GM12878 (cell line): ENCODE results near the gene CST8. TPM values are rescaled to one million over a fixed set of nuclear protein-coding genes. Genes with fewer than 3 reads are reported as not detected.

Source experiments
- ATAC-seq: fragments of 200-7000 bp; cut with Tn5 transposase; 3 replicates; pipeline ENCODE4 v1.9.1; 2020; ENCODE audit warnings: mild to moderate bottlenecking, moderate library complexity
- BruUV-seq: library from RNA; stranded (reverse); fragments of 400-500 nt; replicated peaks from 2 replicates; lab custom pipeline; 2021; lab: Mats Ljungman, UMichigan
- CTCF ChIA-PET: fragments of 300-600 bp; sonication (Branson Sonifier 250); formaldehyde crosslinking; extraction: SDS; loops from one replicate; lab custom pipeline; 2021; ENCODE audit warnings: inconsistent platforms; lab: Yijun Ruan, JAX
- POLR2A ChIA-PET: fragments of 350-600 bp; formaldehyde crosslinking; extraction: SDS; loops from one replicate; lab custom pipeline; 2021; ENCODE audit warnings: inconsistent platforms; lab: Charles Lee
- RAD21 ChIA-PET: fragments of 300-600 bp; sonication (Branson Sonifier 250); formaldehyde crosslinking; loops from one replicate; lab custom pipeline; 2023; ENCODE audit warnings: antibody characterized with exemption; ENCODE audit not compliant: unreplicated experiment; lab: Charles Lee
- SMC1A ChIA-PET: fragments of 300-600 bp; sonication (Branson Sonifier 250); formaldehyde crosslinking; loops from one replicate; lab custom pipeline; 2023; ENCODE audit not compliant: unreplicated experiment, uncharacterized antibody; lab: Charles Lee
- DNase-seq: peaks from one replicate; pipeline ENCODE4 v3.0.0-alpha.2; 2011; ENCODE audit warnings: low read depth, low spot score
- FAIRE-seq: peaks from 3 replicates; lab custom pipeline; 2011; peaks lifted over from hg19 to GRCh38; lab: Jason Lieb, UNC
- H2AFZ ChIP-seq: 2 replicates; pipeline ENCODE4 v1.6.0; 2011; ENCODE audit warnings: low read depth, low read length, control low read depth; ENCODE audit not compliant: control insufficient read depth
- H3K27ac ChIP-seq: 2 replicates; pipeline ENCODE4 v1.5.1; 2011; ENCODE audit warnings: control low read depth; ENCODE audit not compliant: control insufficient read depth, insufficient read depth
- H3K27me3 ChIP-seq, 2 experiments: replicated peaks in 1 of 2; 2 replicates each; pipeline versions ENCODE4 v1.6.0 to v1.6.1; 2011; ENCODE audit warnings: low read length in 1 of 2; ENCODE audit not compliant: control insufficient read depth in 2 of 2, insufficient read depth in 2 of 2
- H3K36me3 ChIP-seq, 2 experiments: 2 replicates each; pipeline ENCODE4 v1.5.1; 2011; ENCODE audit warnings: low read length in 1 of 2; ENCODE audit not compliant: control insufficient read depth in 2 of 2, insufficient read depth in 2 of 2
- H3K4me1 ChIP-seq: 2 replicates; pipeline ENCODE4 v1.6.1; 2011; ENCODE audit warnings: mild to moderate bottlenecking, low read length, moderate library complexity, mixed read lengths; ENCODE audit not compliant: control insufficient read depth, insufficient read depth
- H3K4me2 ChIP-seq: 2 replicates; pipeline ENCODE4 v1.6.0; 2011; ENCODE audit warnings: control low read depth; ENCODE audit not compliant: control insufficient read depth, insufficient read depth
- H3K4me3 ChIP-seq: fragments of 200-600 bp; sonication (generic); 2 replicates; pipeline ENCODE4 v1.5.1; 2016
- H3K79me2 ChIP-seq: 2 replicates; pipeline ENCODE4 v1.6.0; 2011; ENCODE audit warnings: low read length; ENCODE audit not compliant: control insufficient read depth, insufficient read depth
- H3K9ac ChIP-seq: 2 replicates; pipeline ENCODE4 v1.8.0; 2011; ENCODE audit warnings: low read length, control low read depth, mixed read lengths; ENCODE audit not compliant: control insufficient read depth, insufficient read depth
- H3K9me3 ChIP-seq: replicated peaks from 3 replicates; pipeline ENCODE4 v1.5.1; 2011; ENCODE audit warnings: mild to moderate bottlenecking, low read length; ENCODE audit not compliant: control insufficient read depth, insufficient read depth
- H4K20me1 ChIP-seq: 2 replicates; pipeline ENCODE4 v1.6.0; 2011; ENCODE audit not compliant: control insufficient read depth, insufficient read depth
- ASH2L ChIP-seq: fragments of 300-600, 200-600 bp; sonication (generic); IDR thresholded peaks from 2 replicates; pipeline ENCODE4 v1.6.1; 2017; ENCODE audit warnings: low read depth, mild to moderate bottlenecking, borderline replicate concordance
- ATF2 ChIP-seq: IDR thresholded peaks from 2 replicates; pipeline ENCODE4 v1.6.1; 2012; ENCODE audit warnings: low read length, inconsistent platforms
- EZH2 ChIP-seq: IDR thresholded peaks from 2 replicates; pipeline ENCODE4 v1.6.1; 2012; ENCODE audit warnings: low read depth, mild to moderate bottlenecking, control low read depth, inconsistent platforms, low read length, borderline replicate concordance; ENCODE audit not compliant: control insufficient read depth
- MLLT1 ChIP-seq: fragments of 450-650 bp; IDR thresholded peaks from 2 replicates; pipeline ENCODE4 v1.6.1; 2016; ENCODE audit warnings: mild to moderate bottlenecking
- NRF1 ChIP-seq: conservative IDR thresholded peaks from 2 replicates; pipeline ENCODE4 v1.6.1; 2011; ENCODE audit warnings: mild to moderate bottlenecking, low read depth, low read length, improper control_type of control experiment
- REST ChIP-seq: IDR thresholded peaks from 2 replicates; pipeline ENCODE4 v1.6.1; 2012; ENCODE audit warnings: mild to moderate bottlenecking, low read depth, low read length
- SKIL ChIP-seq: fragments of 450-650 bp; IDR thresholded peaks from 2 replicates; pipeline ENCODE4 v1.6.1; 2017; ENCODE audit warnings: mild to moderate bottlenecking, low read depth, inconsistent platforms; ENCODE audit not compliant: poor library complexity, severe bottlenecking
- SMARCA5 ChIP-seq: fragments of 450-650 bp; IDR thresholded peaks from 2 replicates; pipeline ENCODE4 v1.6.1; 2017; ENCODE audit warnings: mild to moderate bottlenecking
- SMC3 ChIP-seq: IDR thresholded peaks from 2 replicates; pipeline ENCODE4 v1.6.1; 2011; ENCODE audit warnings: low read length, improper control_type of control experiment, borderline replicate concordance
- ZBTB11 ChIP-seq: fragments of 450-650 bp; formaldehyde crosslinking; IDR thresholded peaks from 2 replicates; pipeline ENCODE4 v1.5.0; 2022; ENCODE audit warnings: mild to moderate bottlenecking, missing genetic modification characterization
- ZNF24 ChIP-seq: fragments of 450-650 bp; IDR thresholded peaks from 2 replicates; pipeline ENCODE4 v1.6.1; 2017; ENCODE audit warnings: antibody characterized with exemption, mild to moderate bottlenecking
- WGBS: methylation state at CpG from one replicate; pipeline ENCODE4 v1.1.6; 2016; ENCODE audit warnings: low lambda C conversion rate; ENCODE audit not compliant: insufficient replicate concordance, insufficient coverage; ENCODE audit errors: missing lambda C conversion rate; 5-methylcytosine and 5-hydroxymethylcytosine counted together
- in situ Hi-C: fragments of 300-500 bp; cut with MboI; formaldehyde crosslinking; loops from 9 replicates; pipeline ENCODE4 v1.14.3; 2018; ENCODE audit warnings: mixed read lengths
- intact Hi-C: fragments of 100-400 bp; cut with micrococcal nuclease; formaldehyde crosslinking; loops from one replicate; pipeline ENCODE4 v1.14.2; 2022; ENCODE audit not compliant: unreplicated experiment
- polyA plus RNA-seq, 11 experiments: library from polyadenylated mRNA; depleted of rRNA in 4 of 11; unstranded in 6 of 11; stranded (reverse) in 5 of 11; fragments of >200 nt; fragmentation: Nextera tagmentation in 4 of 11; fragmentation: Illumina TruSeq in 1 of 11; extraction: Ambion mirVana in 4 of 11; extraction: Trizol in 1 of 11; gene quantifications; 1 replicate in 1 of 11; 2 replicates in 10 of 11; pipeline versions ENCODE4 v1.2.1 to v1.2.3, GENCODE V29; 2011 to 2016; ENCODE audit warnings: inconsistent platforms in 2 of 11, missing spikeins in 2 of 11, low read depth in 1 of 11
- total RNA-seq, 4 experiments: library from RNA; depleted of rRNA in 3 of 4; stranded (reverse); fragments of >200 nt in 3 of 4; fragmentation: Illumina TruSeq in 1 of 4; extraction: Trizol in 1 of 4; gene quantifications; 2 replicates each; pipeline versions ENCODE4 v1.2.1 to v1.2.3, GENCODE V29; 2013 to 2021

The CST8 gene
- total and polyA plus RNA-seq, 10 of the 15 experiments (the other 5 are each of a cell fraction or from before 2014, with no cell fraction given), result not detected

- WGBS, result 0% methylated on average over 1 of the region's 1 CpG
- TF ChIP-seq ATF2, result no peak
- no peak for TF ChIP-seq SKIL
- no peak for TF ChIP-seq ASH2L
- no peak for TF ChIP-seq REST
- no peak for TF ChIP-seq NRF1
- TF ChIP-seq ZBTB11 (CRISPR knock-in tag), result no peak
- no peak for TF ChIP-seq SMARCA5
- TF ChIP-seq MLLT1, result no peak
- TF ChIP-seq EZH2, result no peak
- TF ChIP-seq ZNF24, result no peak
- no peak for TF ChIP-seq SMC3
Measured at GRCh38 chr20:23528867-23529431, 38.0 kb downstream of the CST8 start.

More at GRCh38 chr20:23528867-23529431, 38.0 kb downstream of the CST8 start:
- CTCF ChIA-PET, result no interaction called here
- H3K79me2 ChIP-seq, result no peaks in the 10 kb centered on the region
- no peak overlapping the region for H3K9ac ChIP-seq
- no peak overlapping the region for H3K4me2 ChIP-seq
- H2AFZ ChIP-seq, result no peak overlapping the region
- BruUV-seq, result no TSS peak
- no peak overlapping the region for H3K27ac ChIP-seq
- H3K4me3 ChIP-seq, result no peak overlapping the region
- FAIRE-seq (no peak), ATAC-seq (no peak), DNase-seq (no peak)
- POLR2A ChIA-PET, result no interaction called here
- SMC1A ChIA-PET, result no interaction called here
- no peaks in the 10 kb centered on the region for H3K36me3 ChIP-seq
- intact Hi-C loops (no loop called here), in situ Hi-C loops (no loop called here)
- H4K20me1 ChIP-seq, result no peaks in the 10 kb centered on the region
- H3K27me3 ChIP-seq, result no peaks in the 10 kb centered on the region; a peak in 1 of 4 replicates
- H3K4me1 ChIP-seq, result peaks cover 8% of the 10 kb centered on the region
- peaks cover 4% of the 10 kb centered on the region; the same call in 2 of the 3 replicates for H3K9me3 ChIP-seq
- RAD21 ChIA-PET, result no interaction called here
